Measurements from ENCODE around the gene BRDT. TPM values are rescaled to one million over a fixed set of nuclear protein-coding genes. Genes with fewer than 3 reads are reported as not detected.
"Not testable (repeated sequence)": the region's sequence is repeated elsewhere in the genome, so short reads cannot be mapped to it uniquely, and the experiment has no call there.

Gene BRDT
- total RNA-seq, 1 donor from 2014 or later = not detected

GRCh38 chr1:92017656-92018055 lies 68.5 kb downstream of the BRDT start:
- intact Hi-C loops (cut with micrococcal nuclease) = no loop called here

GRCh38 chr1:92026042-92026441 lies 76.8 kb downstream of the BRDT start:
- H3K4me3 Mint-ChIP-seq; H3K27ac Mint-ChIP-seq; intact Hi-C loops (cut with micrococcal nuclease); H3K36me3 Mint-ChIP-seq (ENCODE audit: low read depth); DNase-seq; H3K9me3 Mint-ChIP-seq: not testable (repeated sequence)
- peaks cover 26% of the 10 kb centered on the region for H3K27me3 Mint-ChIP-seq
- H3K4me1 Mint-ChIP-seq = peaks cover 12% of the 10 kb centered on the region

More at GRCh38 chr1:92017656-92018055, 68.5 kb downstream of the BRDT start:
- Mint-ChIP-seq H3K36me3 (ENCODE audit: low read depth) (no peaks in the 10 kb centered on the region), H3K4me1 (peaks cover 9% of the 10 kb centered on the region), H3K27ac (no peak overlapping the region), H3K27me3 (peaks cover 17% of the 10 kb centered on the region), H3K4me3 (no peak overlapping the region), H3K9me3 (no peaks in the 10 kb centered on the region)
- DNase-seq = no peak

- no peak overlapping the region for H3K4me3 Mint-ChIP-seq
- intact Hi-C loops (cut with micrococcal nuclease) = no loop called here
- DNase-seq = no peak
- H3K9me3 Mint-ChIP-seq = peaks cover 4% of the 10 kb centered on the region
- no peaks in the 10 kb centered on the region for H3K36me3 Mint-ChIP-seq (ENCODE audit: low read depth)
- peaks cover 24% of the 10 kb centered on the region for H3K27me3 Mint-ChIP-seq
- peaks cover 15% of the 10 kb centered on the region for H3K4me1 Mint-ChIP-seq
- no peak overlapping the region for H3K27ac Mint-ChIP-seq
Observed at GRCh38 chr1:92026806-92027205, 77.6 kb downstream of the BRDT start.

DNA sequence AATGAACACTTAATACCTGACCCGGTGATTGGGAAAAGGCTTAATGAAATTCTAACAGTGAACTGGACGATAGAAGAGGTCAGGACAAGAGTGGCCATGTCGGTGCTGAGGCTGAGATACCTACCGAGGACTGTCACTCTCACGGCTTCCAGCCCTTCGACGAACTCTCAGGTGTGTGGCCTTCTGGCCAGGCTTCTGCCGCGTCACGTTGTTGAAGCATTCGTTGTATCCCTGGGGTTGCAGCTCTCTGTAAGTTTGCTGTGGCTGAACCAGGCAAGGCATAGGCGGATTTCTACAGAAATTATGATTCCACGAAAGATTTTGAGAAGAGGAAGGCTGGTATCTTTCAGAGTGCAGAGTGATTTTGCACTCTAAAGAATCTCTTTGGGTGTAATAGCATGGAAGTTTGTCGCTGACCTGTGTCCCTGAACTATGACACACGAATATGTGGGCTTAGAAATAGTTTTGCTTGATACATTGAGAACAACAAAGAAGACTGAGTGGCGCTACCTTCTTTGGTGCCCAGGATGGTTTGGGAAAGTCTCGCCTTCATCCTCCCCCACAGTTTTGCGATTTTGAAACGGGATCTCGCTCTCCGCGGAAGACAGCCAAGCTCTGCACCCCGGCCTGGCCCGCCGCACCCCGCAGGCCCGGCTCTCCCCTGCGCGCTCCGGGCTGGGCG lies 80.2 kb downstream of the BRDT start:
- Mint-ChIP-seq H3K4me3 (peak overlapping the region; percentile 79), H3K9me3 (no peaks in the 10 kb centered on the region), H3K4me1 (peaks cover 16% of the 10 kb centered on the region), H3K27me3 (peaks cover 11% of the 10 kb centered on the region), H3K36me3 (ENCODE audit: low read depth) (no peaks in the 10 kb centered on the region), H3K27ac (peak overlapping the region; percentile 32)
- intact Hi-C loops (cut with micrococcal nuclease) = no loop called here
- DNase-seq = no peak

GRCh38 chr1:92030656-92031107 lies 81.5 kb downstream of the BRDT start:
- Mint-ChIP-seq H3K4me1 (peaks cover 16% of the 10 kb centered on the region), H3K27ac (no peak overlapping the region), H3K9me3 (no peaks in the 10 kb centered on the region), H3K27me3 (peaks cover 12% of the 10 kb centered on the region), H3K4me3 (peak overlapping the region; percentile 79), H3K36me3 (ENCODE audit: low read depth) (no peaks in the 10 kb centered on the region)
- DNase-seq = no peak
- intact Hi-C loops (cut with micrococcal nuclease) = no loop called here

GRCh38 chr1:92031281-92032110 lies 82.3 kb downstream of the BRDT start:
- no peaks in the 10 kb centered on the region for H3K9me3 Mint-ChIP-seq
- intact Hi-C loops (cut with micrococcal nuclease) = no loop called here

DNA sequence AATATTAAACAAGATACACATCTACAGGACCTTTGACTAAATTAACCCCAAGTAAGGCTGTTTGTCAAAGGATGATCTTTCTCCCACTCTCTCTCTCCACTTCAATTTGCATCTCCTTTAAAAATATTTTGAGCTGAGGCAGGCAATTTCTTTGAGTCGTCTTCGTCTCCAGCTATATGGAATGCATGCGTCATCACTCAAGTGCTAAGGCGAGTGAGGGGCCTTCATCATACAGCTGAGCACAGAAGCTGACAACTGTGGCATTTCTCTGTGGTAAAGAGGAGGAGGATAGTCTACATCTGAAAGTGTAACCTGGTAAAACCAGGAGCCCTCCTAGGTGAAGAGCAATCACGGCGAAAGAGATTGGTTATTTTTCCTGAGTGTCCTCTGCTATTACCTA lies 88.2 kb downstream of the BRDT start:
- Mint-ChIP-seq H3K4me1 (no peaks in the 10 kb centered on the region), H3K9me3 (no peaks in the 10 kb centered on the region), H3K27me3 (peaks cover 9% of the 10 kb centered on the region), H3K36me3 (ENCODE audit: low read depth) (no peaks in the 10 kb centered on the region), H3K4me3 (no peak overlapping the region), H3K27ac (no peak overlapping the region)
- DNase-seq = no peak
- intact Hi-C loops (cut with micrococcal nuclease) = no loop called here

More at GRCh38 chr1:92031281-92032110, 82.3 kb downstream of the BRDT start:
- Mint-ChIP-seq H3K36me3 (ENCODE audit: low read depth) (no peaks in the 10 kb centered on the region), H3K4me3 (no peak overlapping the region), H3K27ac (no peak overlapping the region), H3K27me3 (peaks cover 17% of the 10 kb centered on the region), H3K4me1 (peaks cover 16% of the 10 kb centered on the region)
- no peak for DNase-seq

DNA sequence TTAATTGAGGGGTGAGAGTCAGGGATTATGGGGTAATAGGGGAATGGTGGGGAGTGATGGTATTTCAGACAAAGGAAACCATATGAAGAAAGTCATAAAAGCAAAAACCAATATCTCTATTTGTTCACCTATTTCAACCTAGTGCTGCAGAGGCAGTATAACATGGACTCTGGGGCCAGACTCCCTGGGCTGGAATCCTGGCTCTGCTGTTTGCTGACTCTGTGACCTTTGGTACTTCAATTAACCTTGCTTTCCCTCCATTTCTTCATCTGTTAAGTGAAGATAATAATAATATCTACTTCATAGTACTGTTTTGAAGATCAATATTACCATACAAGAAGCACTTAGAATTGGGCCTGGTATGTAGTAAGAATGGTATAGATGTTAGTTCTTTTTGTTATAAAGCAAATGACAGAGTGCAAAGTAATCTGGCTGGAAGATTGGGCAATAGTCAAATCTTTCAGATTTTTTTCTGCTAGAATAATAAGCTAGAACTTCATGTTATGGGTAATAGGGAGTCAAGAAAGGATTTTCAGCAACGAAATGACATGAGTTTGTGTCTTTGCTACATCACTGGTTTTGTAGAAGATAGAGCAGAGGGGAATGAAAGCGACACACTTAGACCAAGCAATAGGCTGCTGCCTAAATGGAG lies 89.6 kb downstream of the BRDT start:
- no peaks in the 10 kb centered on the region for H3K9me3 Mint-ChIP-seq
- intact Hi-C loops (cut with micrococcal nuclease) = no loop called here
- no peaks in the 10 kb centered on the region for H3K4me1 Mint-ChIP-seq
- DNase-seq = no peak
- H3K27ac Mint-ChIP-seq = no peak overlapping the region
- H3K4me3 Mint-ChIP-seq = no peak overlapping the region
- H3K27me3 Mint-ChIP-seq = peaks cover 9% of the 10 kb centered on the region
- no peaks in the 10 kb centered on the region for H3K36me3 Mint-ChIP-seq (ENCODE audit: low read depth)

GRCh38 chr1:92040971-92041370 lies 91.8 kb downstream of the BRDT start:
- Mint-ChIP-seq H3K27me3 (peaks cover 6% of the 10 kb centered on the region), H3K27ac (no peak overlapping the region), H3K4me3 (no peak overlapping the region), H3K4me1 (no peaks in the 10 kb centered on the region), H3K9me3 (no peaks in the 10 kb centered on the region), H3K36me3 (ENCODE audit: low read depth) (no peaks in the 10 kb centered on the region)
- no peak for DNase-seq
- intact Hi-C loops (cut with micrococcal nuclease) = no loop called here

DNA sequence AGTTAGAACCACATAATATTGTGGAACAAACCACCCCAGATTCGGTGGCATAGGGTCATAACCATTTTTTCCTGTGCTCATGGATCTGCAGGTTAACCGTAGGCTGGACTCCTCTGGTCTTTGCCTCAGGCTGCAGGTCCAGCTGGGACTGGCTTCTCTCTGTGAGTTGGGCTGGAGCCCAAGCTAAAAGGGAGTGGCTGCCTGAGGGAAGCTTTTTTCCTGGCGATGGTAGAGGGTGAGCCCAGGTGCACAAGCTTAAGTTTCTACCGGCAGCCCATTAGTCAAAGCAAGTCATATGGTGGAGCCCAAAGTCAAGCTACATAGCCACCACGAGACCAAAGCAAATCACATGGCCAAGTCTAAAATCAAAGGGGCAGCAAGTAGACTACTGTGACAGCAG lies 94.4 kb downstream of the BRDT start:
- no peaks in the 10 kb centered on the region for H3K4me1 Mint-ChIP-seq
- H3K4me3 Mint-ChIP-seq = no peak overlapping the region
- DNase-seq = no peak
- H3K36me3 Mint-ChIP-seq (ENCODE audit: low read depth) = no peaks in the 10 kb centered on the region
- H3K27ac Mint-ChIP-seq = no peak overlapping the region
- no peaks in the 10 kb centered on the region for H3K9me3 Mint-ChIP-seq
- intact Hi-C loops (cut with micrococcal nuclease) = no loop called here
- no peaks in the 10 kb centered on the region for H3K27me3 Mint-ChIP-seq

DNA sequence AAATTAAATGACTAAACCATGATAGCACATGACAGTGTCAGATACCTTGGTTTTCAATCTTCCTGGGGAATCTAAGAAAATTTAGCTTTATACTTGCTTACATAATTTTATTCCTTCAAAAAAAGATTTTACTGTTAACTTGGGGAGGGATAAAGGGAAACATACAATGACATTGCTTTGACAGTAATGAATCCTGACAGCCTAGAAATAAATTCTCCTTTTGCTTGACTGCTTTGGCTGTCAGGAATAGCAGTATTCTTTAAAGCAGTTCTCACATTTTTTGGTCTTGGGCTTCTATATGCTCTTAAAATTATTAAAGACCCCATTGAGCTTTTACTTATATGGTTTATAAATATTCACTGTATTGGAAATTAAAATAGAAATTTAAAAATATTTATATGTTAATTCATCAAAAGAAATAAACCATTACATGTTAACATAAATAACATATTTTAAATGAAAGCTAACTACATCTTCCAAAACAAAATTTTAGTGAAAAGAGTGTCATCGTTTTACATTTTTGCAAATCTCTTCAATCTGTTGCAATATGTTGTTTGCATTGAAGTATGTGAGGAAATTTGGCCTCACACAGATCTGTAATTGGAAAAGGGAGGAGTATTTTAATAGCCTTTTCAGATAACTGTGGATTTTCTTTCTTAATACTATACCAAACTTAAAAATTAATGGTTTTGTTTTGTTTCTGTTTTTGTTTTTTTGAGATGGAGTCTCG lies 96.7 kb downstream of the BRDT start:
- no peaks in the 10 kb centered on the region for H3K36me3 Mint-ChIP-seq (ENCODE audit: low read depth)

GRCh38 chr1:92051948-92052347 lies 102.7 kb downstream of the BRDT start:
- Mint-ChIP-seq H3K36me3 (ENCODE audit: low read depth) (no peaks in the 10 kb centered on the region), H3K9me3 (no peaks in the 10 kb centered on the region), H3K4me3 (no peak overlapping the region), H3K27me3 (peaks cover 4% of the 10 kb centered on the region), H3K27ac (no peak overlapping the region), H3K4me1 (no peaks in the 10 kb centered on the region)
- intact Hi-C loops (cut with micrococcal nuclease) = no loop called here
- no peak for DNase-seq

More for the DNA sequence above, 96.7 kb downstream of the BRDT start:
- intact Hi-C loops (cut with micrococcal nuclease) = no loop called here
- H3K9me3 Mint-ChIP-seq = no peaks in the 10 kb centered on the region
- H3K4me1 Mint-ChIP-seq = no peaks in the 10 kb centered on the region
- no peak for DNase-seq
- H3K27ac Mint-ChIP-seq = no peak overlapping the region
- H3K4me3 Mint-ChIP-seq = no peak overlapping the region
- H3K27me3 Mint-ChIP-seq = no peaks in the 10 kb centered on the region
